Umbilical cord (tissue), 2 donors: ENCODE measurements around the gene MBD6. TPM values are rescaled to one million over a fixed set of nuclear protein-coding genes. Genes with fewer than 3 reads are reported as not detected.

Experiments used
- DNase-seq: peaks from one replicate; pipeline ENCODE4 v3.0.0-alpha.2; 2015; ENCODE audit warnings: low spot score
- total RNA-seq: library from RNA; depleted of rRNA; stranded (reverse); fragments of >200 nt; gene quantifications from one replicate; pipeline ENCODE4 v1.2.3, GENCODE V29; 2014; ENCODE audit warnings: low replicate concordance; ENCODE audit not compliant: insufficient read depth

MBD6 gene
- total RNA-seq, 1 donor from 2014 or later, result 1.9 TPM

DNA sequence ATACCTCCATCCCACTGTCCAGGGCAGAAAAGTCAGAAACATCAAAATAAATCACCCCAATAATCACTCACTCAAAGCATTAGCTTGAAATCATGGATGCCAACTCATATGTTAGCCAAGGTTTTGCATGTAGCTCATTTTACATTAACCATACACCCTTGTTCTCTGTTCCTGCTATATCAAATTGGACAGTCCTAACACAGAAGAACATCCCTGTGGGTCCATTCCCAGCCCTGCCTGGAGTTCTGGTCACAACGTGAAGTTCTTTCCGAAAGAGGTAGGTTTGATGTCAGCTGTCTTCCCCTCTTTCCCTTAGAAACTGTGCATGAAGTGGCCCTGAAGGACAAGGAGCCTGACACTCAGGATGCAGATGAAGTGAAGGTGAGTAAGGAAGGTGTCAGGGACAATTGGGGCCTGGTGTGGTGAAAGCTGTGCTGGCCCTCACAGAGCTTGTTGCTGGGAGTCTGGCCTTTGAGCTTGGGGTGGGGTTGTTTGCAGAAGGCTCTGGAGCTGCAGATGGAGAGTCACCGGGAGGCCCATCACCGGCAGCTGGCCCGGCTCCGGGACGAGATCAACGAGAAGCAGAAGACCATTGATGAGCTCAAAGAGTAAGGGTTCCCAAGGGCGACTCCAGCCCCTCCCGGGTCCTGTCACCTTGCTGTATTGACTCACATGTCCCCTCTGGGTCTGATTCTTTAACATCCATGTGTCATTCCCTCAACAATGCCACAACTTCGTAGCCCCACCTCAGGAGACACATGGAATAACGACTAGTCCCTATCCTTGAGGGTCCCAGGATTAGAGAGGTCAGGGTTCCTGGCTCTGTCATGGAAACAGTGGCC, 53.4 kb downstream of the MBD6 start:
- no peak for DNase-seq

DNA sequence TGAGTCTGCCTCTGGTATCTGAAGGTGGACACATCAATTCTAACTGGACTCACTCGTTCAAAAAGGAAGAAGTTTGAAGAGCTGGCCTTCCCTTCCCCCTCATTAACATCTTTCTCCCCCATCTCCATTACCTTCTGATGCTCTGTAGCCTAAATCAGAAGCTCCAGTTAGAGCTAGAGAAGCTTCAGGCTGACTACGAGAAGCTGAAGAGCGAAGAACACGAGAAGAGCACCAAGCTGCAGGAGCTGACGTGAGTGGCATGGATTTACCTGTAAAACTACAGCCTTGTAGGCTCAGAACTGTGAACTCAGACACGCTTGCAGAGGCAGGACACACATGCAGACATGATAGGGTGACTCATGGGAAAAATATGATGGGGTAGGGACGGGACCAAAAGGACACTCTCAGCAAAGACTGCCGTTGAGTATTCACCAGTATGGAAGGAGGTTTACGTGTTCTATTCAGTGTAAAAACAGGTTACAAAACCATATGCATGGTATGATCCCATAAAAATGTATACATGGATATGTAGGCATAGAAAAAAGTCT, 54.1 kb downstream of the MBD6 start:
- DNase-seq, result no peak

DNA sequence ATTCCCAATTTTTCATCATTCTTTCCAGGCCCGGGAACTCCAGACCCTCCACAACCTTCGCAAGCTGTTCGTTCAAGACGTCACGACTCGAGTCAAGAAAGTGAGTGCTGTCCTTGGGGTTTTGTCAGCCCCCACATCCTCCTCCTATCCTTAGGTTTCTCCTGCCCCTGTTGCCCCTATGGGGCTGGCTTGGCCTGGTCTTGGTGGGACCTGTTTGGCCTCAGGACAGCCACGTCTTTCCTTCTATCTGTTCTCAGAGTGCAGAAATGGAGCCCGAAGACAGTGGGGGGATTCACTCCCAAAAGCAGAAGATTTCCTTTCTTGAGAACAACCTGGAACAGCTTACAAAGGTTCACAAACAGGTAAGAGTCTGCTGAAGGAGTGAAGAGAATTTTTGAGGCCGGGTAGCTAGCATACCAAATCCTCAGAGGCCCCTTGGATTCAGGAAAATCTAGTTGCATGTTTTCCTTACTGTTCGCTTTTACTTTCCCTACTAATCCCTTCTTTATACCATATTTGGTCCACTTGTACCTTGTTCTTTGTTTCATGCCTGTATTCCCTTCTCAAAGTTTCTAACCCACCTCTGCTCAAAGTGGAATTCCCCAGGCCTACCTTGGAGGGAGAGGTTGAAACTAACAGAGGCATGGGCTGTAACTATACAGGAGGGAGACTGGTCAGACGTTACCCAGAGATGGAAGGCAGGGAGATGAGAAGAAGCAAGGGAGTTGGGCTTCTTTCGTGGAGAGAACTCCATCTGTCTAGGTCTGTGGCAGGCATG, 55.5 kb downstream of the MBD6 start:
- no peak for DNase-seq

DNA sequence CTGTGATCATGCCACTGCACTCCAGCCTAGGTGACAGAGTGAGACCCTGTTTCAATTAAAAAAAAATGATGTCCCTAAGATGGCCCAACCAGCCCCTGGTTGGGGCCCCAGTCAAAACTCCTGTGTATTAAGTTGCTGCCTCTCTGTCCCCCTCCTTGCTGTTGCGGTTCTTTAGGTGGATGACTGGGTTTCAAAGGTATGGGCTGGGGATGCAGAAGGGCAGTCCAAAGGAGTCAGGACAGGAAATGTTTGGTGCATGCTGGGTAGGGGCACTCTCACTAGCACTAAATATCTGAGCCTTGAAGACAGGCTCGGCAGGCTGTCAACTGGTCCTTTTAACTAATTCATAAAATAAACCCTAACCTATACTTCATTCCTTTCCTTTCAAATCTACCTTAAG, 56.4 kb downstream of the MBD6 start:
- DNase-seq, result no peak

Other genes starting within 250 kb of the MBD6 start
- 3.9 TPM for gene R3HDM2, start 91.8 kb upstream of the MBD6 start, total RNA-seq
- gene INHBC, start 88.0 kb upstream of the MBD6 start, total RNA-seq, result not detected
- 1.4 TPM for gene INHBE, start 67.5 kb upstream of the MBD6 start, total RNA-seq
- gene GLI1, start 63.0 kb upstream of the MBD6 start, total RNA-seq, result 3.6 TPM
- 6.7 TPM for gene ARHGAP9, start 43.0 kb upstream of the MBD6 start, total RNA-seq
- 41.7 TPM for gene MARS1, start 34.8 kb upstream of the MBD6 start, total RNA-seq
- 20.7 TPM for gene DDIT3, start 2.3 kb upstream of the MBD6 start, total RNA-seq
- gene DCTN2, start 24.4 kb downstream of the MBD6 start, total RNA-seq, result 64.0 TPM
- gene KIF5A, start 27.2 kb downstream of the MBD6 start, total RNA-seq, result 2.2 TPM
- 12.5 TPM for gene PIP4K2C, start 68.4 kb downstream of the MBD6 start, total RNA-seq
- gene DTX3, start 82.0 kb downstream of the MBD6 start, total RNA-seq, result 17.6 TPM
- 101 TPM for gene ARHGEF25, start 88.6 kb downstream of the MBD6 start, total RNA-seq
- gene B4GALNT1, start 110.4 kb downstream of the MBD6 start, total RNA-seq, result 1.4 TPM
- gene OS9, start 171.3 kb downstream of the MBD6 start, total RNA-seq, result 150 TPM
- gene AGAP2, start 215.9 kb downstream of the MBD6 start, total RNA-seq, result 1.4 TPM
- 50.1 TPM for gene TSPAN31, start 222.2 kb downstream of the MBD6 start, total RNA-seq
- 62.1 TPM for gene CDK4, start 229.5 kb downstream of the MBD6 start, total RNA-seq
- gene MARCHF9, start 232.3 kb downstream of the MBD6 start, total RNA-seq, result 7.7 TPM
- not detected for gene CYP27B1, start 244.3 kb downstream of the MBD6 start, total RNA-seq
- not detected for gene METTL1, start 249.3 kb downstream of the MBD6 start, total RNA-seq
- gene EEF1AKMT3, start 249.8 kb downstream of the MBD6 start, total RNA-seq, result 1.4 TPM